Fibroblast of lung (primary cell): ENCODE measurements around the gene OR5C1. TPM values are rescaled to one million over a fixed set of nuclear protein-coding genes. Genes with fewer than 3 reads are reported as not detected.

Experiments used
- polyA plus RNA-seq, 2 donors: library from polyadenylated mRNA; depleted of rRNA in 1 of 2; stranded (reverse) in 1 of 2; unstranded in 1 of 2; fragments of >200 nt; gene quantifications; 2 replicates each; pipeline ENCODE4 v1.2.1, GENCODE V29; 2011 to 2012; ENCODE audit warnings: missing spikeins in 1 of 2
- total RNA-seq: library from RNA; depleted of rRNA; stranded (reverse); fragments of >200 nt; gene quantifications from 2 replicates; pipeline ENCODE4 v1.2.1, GENCODE V29; 2014

OR5C1 gene
- total and polyA plus RNA-seq, 2 donors (not counting 1 experiment from before 2014, with no cell fraction given) = not detected

Other genes starting within 250 kb of the OR5C1 start
- not detected in 2 replicates for gene OR1N2, start 235.8 kb upstream of the OR5C1 start, total RNA-seq
- not detected in 2 replicates for gene OR1N2, start 235.8 kb upstream of the OR5C1 start, polyA plus RNA-seq
- gene OR1L8, start 205.5 kb upstream of the OR5C1 start, total RNA-seq = not detected in 2 replicates
- gene OR1L8, start 205.5 kb upstream of the OR5C1 start, polyA plus RNA-seq = 0.07 TPM in 1 of 2 replicates, not detected in the other
- gene OR1Q1, start 174.2 kb upstream of the OR5C1 start, total RNA-seq = not detected in 2 replicates
- gene OR1Q1, start 174.2 kb upstream of the OR5C1 start, polyA plus RNA-seq = 0.14 and 0.17 TPM in 2 replicates
- not detected in 2 replicates for gene OR1B1, start 131.3 kb upstream of the OR5C1 start, total RNA-seq
- not detected in 2 replicates for gene OR1B1, start 131.3 kb upstream of the OR5C1 start, polyA plus RNA-seq
- gene OR1L1, start 127.2 kb upstream of the OR5C1 start, total RNA-seq = not detected in 2 replicates
- gene OR1L1, start 127.2 kb upstream of the OR5C1 start, polyA plus RNA-seq = not detected in 2 replicates
- gene OR1L3, start 113.8 kb upstream of the OR5C1 start, total RNA-seq = not detected in 2 replicates
- not detected in 2 replicates for gene OR1L3, start 113.8 kb upstream of the OR5C1 start, polyA plus RNA-seq
- not detected in 2 replicates for gene OR1L4, start 64.9 kb upstream of the OR5C1 start, total RNA-seq
- gene OR1L4, start 64.9 kb upstream of the OR5C1 start, polyA plus RNA-seq = not detected in 2 replicates
- not detected in 2 replicates for gene OR1L6, start 46.6 kb upstream of the OR5C1 start, total RNA-seq
- not detected in 2 replicates for gene OR1L6, start 46.6 kb upstream of the OR5C1 start, polyA plus RNA-seq
- not detected in 2 replicates for gene OR1K1, start 11.2 kb downstream of the OR5C1 start, total RNA-seq
- gene OR1K1, start 11.2 kb downstream of the OR5C1 start, polyA plus RNA-seq = not detected in 2 replicates
- gene PDCL, start 39.7 kb downstream of the OR5C1 start, total RNA-seq = 39.5 and 40.8 TPM in 2 replicates
- gene PDCL, start 39.7 kb downstream of the OR5C1 start, polyA plus RNA-seq = 16.5 and 19.8 TPM in 2 replicates
- gene RC3H2, start 116.4 kb downstream of the OR5C1 start, total RNA-seq = 34.9 and 35.7 TPM in 2 replicates
- 29.4 and 43.1 TPM in 2 replicates for gene RC3H2, start 116.4 kb downstream of the OR5C1 start, polyA plus RNA-seq
- gene ZBTB6, start 124.4 kb downstream of the OR5C1 start, total RNA-seq = 14.1 and 16.3 TPM in 2 replicates
- 6.1 and 8.5 TPM in 2 replicates for gene ZBTB6, start 124.4 kb downstream of the OR5C1 start, polyA plus RNA-seq
- 5.1 and 5.6 TPM in 2 replicates for gene ZBTB26, start 142.6 kb downstream of the OR5C1 start, total RNA-seq
- 3.8 and 7.9 TPM in 2 replicates for gene ZBTB26, start 142.6 kb downstream of the OR5C1 start, polyA plus RNA-seq
- gene RABGAP1, start 152.1 kb downstream of the OR5C1 start, total RNA-seq = 40.8 and 47.6 TPM in 2 replicates
- 36.2 and 58.6 TPM in 2 replicates for gene RABGAP1, start 152.1 kb downstream of the OR5C1 start, polyA plus RNA-seq
- 0.66 and 1.0 TPM in 2 replicates for gene GPR21, start 244.7 kb downstream of the OR5C1 start, total RNA-seq
- 1.2 TPM in 1 of 2 replicates, not detected in the other for gene GPR21, start 244.7 kb downstream of the OR5C1 start, polyA plus RNA-seq